HepG2 (cell line): ENCODE results near the gene RPP25L. TPM values are rescaled to one million over a fixed set of nuclear protein-coding genes. Genes with fewer than 3 reads are reported as not detected.

Experiments
- CERS6 ChIP-seq: sonication (generic); formaldehyde crosslinking; IDR thresholded peaks from 2 replicates; pipeline ENCODE4 v1.5.0; 2020; ENCODE audit warnings: missing genetic modification reagents
- IKZF1 ChIP-seq: fragments of 450-650 bp; IDR thresholded peaks from 2 replicates; pipeline ENCODE4 v1.7.1; 2016
- RBFOX2 ChIP-seq: fragments of 200-400 bp; formaldehyde crosslinking; IDR thresholded peaks from 2 replicates; pipeline ENCODE4 v1.6.1; 2017; ENCODE audit warnings: low read depth, mild to moderate bottlenecking, low read length
- SP5 ChIP-seq: IDR thresholded peaks from 2 replicates; pipeline ENCODE4 v1.6.1; 2016; ENCODE audit warnings: low read depth, borderline replicate concordance
- THRA ChIP-seq: sonication (generic); formaldehyde crosslinking; IDR thresholded peaks from 2 replicates; pipeline ENCODE4 v1.4.0; 2020; ENCODE audit warnings: missing genetic modification reagents, borderline replicate concordance
- TOPORS ChIP-seq: sonication (generic); formaldehyde crosslinking; IDR thresholded peaks from 2 replicates; pipeline ENCODE4 v1.8.0; 2023; ENCODE audit warnings: mild to moderate bottlenecking, missing genetic modification reagents
- ZNF225 ChIP-seq: sonication (generic); formaldehyde crosslinking; IDR thresholded peaks from 2 replicates; pipeline ENCODE4 v1.4.0; 2020; ENCODE audit warnings: mild to moderate bottlenecking, missing genetic modification reagents
- ZNF570 ChIP-seq: sonication (generic); formaldehyde crosslinking; IDR thresholded peaks from 2 replicates; pipeline ENCODE4 v1.4.0; 2020; ENCODE audit warnings: mild to moderate bottlenecking, missing genetic modification reagents, borderline replicate concordance
- ZNF652 ChIP-seq: IDR thresholded peaks from 2 replicates; pipeline ENCODE4 v1.6.1; 2016; ENCODE audit warnings: low read depth, borderline replicate concordance
- ZNF776 ChIP-seq: sonication (generic); formaldehyde crosslinking; IDR thresholded peaks from 2 replicates; pipeline ENCODE4 v1.4.0; 2020; ENCODE audit warnings: mild to moderate bottlenecking, missing genetic modification reagents
- polyA plus RNA-seq, 8 experiments: library from polyadenylated mRNA; depleted of rRNA in 3 of 8; stranded (reverse) in 7 of 8; unstranded in 1 of 8; fragments of >200 nt; fragmentation: Illumina TruSeq in 4 of 8; extraction: Trizol in 4 of 8; gene quantifications; 2 replicates each; pipeline versions ENCODE4 v1.2.1 to v1.2.3, GENCODE V29; 2011 to 2016; ENCODE audit warnings: low read depth in 4 of 8, missing spikeins in 1 of 8, mixed read lengths in 1 of 8; ENCODE audit not compliant: insufficient read depth in 1 of 8
- total RNA-seq, 5 experiments: library from RNA; depleted of rRNA; stranded (reverse); fragments of >200 nt; fragmentation: Illumina TruSeq; extraction: Trizol; gene quantifications; 2 replicates each; pipeline ENCODE4 v1.2.3, GENCODE V29; 2016; ENCODE audit warnings: low read depth in 1 of 5
- TF ChIP-seq, protein P1 (sequence below): sonication (generic); formaldehyde crosslinking; IDR thresholded peaks from 2 replicates; pipeline ENCODE4 v1.8.0; 2022; ENCODE audit warnings: mild to moderate bottlenecking, missing genetic modification reagents; ENCODE audit not compliant: insufficient replicate concordance
- TF ChIP-seq, protein P2 (sequence below): sonication (generic); formaldehyde crosslinking; IDR thresholded peaks from 2 replicates; pipeline ENCODE4 v1.4.0; 2020; ENCODE audit warnings: missing genetic modification reagents
- TF ChIP-seq, protein P3 (sequence below): sonication (generic); formaldehyde crosslinking; IDR thresholded peaks from 2 replicates; pipeline ENCODE4 v1.5.1; 2020; ENCODE audit warnings: mild to moderate bottlenecking, missing genetic modification reagents

RPP25L gene
- total and polyA plus RNA-seq, 2 of the 13 experiments (the other 11 are each of a cell fraction or from before 2014, with no cell fraction given), result 24.5 to 27.3 TPM

DNA sequence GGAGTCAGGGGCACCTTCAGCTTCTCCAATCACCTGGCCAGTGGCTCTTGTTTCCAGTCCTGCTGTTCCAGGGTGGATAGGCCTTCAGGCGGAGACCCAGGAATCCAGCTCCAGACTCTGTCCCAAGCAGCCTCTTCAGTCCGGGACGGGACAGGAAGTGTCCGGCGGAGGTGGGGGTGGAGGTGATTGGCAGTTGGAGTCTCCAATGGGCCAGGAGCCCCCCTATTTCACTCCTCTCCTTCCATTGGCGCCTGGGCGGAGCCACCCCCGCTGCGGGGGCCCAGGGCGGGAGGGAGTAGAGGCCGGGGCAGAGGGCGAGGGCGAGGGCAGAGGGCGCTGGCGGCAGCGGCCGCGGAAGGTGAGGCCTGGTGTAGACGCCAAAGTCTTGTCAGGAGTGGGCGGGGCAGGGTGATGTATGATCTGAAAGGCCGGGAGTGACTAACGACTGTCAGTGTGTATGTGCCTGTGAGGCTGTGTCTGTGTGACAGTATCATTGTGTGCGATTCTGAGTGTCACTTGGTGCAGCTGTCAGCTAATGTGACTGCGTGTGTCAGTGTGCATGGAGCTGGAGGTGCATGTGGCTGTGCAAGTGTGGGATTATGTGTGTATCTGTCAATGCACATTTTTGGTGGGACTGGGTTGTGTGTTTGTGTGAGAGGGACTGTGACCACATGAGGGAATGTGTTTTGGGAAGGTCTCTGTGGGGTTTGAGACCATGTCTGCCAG lies 40.1 kb upstream of the RPP25L start, which contains the start of gene IL11RA (continued):
- TF ChIP-seq ZNF776 (CRISPR knock-in tag) (peak; percentile 42; the same call in 1 of the 2 replicates), CERS6 (CRISPR knock-in tag) (no peak), TOPORS (CRISPR knock-in tag) (peak; percentile 75; the same call in 1 of the 2 replicates), RBFOX2 (peak; percentile 68), SP5 (CRISPR knock-in tag) (peak; percentile 97), THRA (CRISPR knock-in tag) (peak; percentile 47; the same call in 1 of the 2 replicates), IKZF1 (no peak), ZNF652 (no peak), ZNF570 (CRISPR knock-in tag) (no peak), ZNF225 (no peak)
- TF ChIP-seq, protein P1, sequence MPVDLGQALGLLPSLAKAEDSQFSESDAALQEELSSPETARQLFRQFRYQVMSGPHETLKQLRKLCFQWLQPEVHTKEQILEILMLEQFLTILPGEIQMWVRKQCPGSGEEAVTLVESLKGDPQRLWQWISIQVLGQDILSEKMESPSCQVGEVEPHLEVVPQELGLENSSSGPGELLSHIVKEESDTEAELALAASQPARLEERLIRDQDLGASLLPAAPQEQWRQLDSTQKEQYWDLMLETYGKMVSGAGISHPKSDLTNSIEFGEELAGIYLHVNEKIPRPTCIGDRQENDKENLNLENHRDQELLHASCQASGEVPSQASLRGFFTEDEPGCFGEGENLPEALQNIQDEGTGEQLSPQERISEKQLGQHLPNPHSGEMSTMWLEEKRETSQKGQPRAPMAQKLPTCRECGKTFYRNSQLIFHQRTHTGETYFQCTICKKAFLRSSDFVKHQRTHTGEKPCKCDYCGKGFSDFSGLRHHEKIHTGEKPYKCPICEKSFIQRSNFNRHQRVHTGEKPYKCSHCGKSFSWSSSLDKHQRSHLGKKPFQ (CRISPR knock-in tag), result no peak
- TF ChIP-seq, protein P2, sequence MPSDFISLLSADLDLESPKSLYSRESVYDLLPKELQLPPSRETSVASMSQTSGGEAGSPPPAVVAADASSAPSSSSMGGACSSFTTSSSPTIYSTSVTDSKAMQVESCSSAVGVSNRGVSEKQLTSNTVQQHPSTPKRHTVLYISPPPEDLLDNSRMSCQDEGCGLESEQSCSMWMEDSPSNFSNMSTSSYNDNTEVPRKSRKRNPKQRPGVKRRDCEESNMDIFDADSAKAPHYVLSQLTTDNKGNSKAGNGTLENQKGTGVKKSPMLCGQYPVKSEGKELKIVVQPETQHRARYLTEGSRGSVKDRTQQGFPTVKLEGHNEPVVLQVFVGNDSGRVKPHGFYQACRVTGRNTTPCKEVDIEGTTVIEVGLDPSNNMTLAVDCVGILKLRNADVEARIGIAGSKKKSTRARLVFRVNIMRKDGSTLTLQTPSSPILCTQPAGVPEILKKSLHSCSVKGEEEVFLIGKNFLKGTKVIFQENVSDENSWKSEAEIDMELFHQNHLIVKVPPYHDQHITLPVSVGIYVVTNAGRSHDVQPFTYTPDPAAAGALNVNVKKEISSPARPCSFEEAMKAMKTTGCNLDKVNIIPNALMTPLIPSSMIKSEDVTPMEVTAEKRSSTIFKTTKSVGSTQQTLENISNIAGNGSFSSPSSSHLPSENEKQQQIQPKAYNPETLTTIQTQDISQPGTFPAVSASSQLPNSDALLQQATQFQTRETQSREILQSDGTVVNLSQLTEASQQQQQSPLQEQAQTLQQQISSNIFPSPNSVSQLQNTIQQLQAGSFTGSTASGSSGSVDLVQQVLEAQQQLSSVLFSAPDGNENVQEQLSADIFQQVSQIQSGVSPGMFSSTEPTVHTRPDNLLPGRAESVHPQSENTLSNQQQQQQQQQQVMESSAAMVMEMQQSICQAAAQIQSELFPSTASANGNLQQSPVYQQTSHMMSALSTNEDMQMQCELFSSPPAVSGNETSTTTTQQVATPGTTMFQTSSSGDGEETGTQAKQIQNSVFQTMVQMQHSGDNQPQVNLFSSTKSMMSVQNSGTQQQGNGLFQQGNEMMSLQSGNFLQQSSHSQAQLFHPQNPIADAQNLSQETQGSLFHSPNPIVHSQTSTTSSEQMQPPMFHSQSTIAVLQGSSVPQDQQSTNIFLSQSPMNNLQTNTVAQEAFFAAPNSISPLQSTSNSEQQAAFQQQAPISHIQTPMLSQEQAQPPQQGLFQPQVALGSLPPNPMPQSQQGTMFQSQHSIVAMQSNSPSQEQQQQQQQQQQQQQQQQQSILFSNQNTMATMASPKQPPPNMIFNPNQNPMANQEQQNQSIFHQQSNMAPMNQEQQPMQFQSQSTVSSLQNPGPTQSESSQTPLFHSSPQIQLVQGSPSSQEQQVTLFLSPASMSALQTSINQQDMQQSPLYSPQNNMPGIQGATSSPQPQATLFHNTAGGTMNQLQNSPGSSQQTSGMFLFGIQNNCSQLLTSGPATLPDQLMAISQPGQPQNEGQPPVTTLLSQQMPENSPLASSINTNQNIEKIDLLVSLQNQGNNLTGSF (CRISPR knock-in tag), result no peak
- TF ChIP-seq, protein P3, sequence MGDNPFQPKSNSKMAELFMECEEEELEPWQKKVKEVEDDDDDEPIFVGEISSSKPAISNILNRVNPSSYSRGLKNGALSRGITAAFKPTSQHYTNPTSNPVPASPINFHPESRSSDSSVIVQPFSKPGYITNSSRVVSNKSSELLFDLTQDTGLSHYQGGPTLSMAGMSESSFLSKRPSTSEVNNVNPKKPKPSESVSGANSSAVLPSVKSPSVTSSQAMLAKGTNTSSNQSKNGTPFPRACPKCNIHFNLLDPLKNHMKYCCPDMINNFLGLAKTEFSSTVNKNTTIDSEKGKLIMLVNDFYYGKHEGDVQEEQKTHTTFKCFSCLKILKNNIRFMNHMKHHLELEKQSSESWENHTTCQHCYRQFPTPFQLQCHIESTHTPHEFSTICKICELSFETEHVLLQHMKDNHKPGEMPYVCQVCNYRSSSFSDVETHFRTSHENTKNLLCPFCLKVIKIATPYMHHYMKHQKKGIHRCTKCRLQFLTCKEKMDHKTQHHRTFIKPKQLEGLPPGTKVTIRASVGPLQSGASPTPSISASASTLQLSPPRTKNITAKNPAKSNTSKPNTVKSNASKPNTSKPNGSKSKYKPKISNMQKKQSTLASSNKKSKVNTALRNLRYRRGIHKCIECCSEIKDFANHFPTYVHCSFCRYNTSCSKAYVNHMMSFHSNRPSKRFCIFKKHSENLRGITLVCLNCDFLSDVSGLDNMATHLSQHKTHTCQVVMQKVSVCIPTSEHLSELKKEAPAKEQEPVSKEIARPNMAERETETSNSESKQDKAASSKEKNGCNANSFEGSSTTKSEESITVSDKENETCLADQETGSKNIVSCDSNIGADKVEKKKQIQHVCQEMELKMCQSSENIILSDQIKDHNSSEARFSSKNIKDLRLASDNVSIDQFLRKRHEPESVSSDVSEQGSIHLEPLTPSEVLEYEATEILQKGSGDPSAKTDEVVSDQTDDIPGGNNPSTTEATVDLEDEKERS, result no peak
